H1 (cell line): ENCODE measurements around the gene APOL4. TPM values are rescaled to one million over a fixed set of nuclear protein-coding genes. Genes with fewer than 3 reads are reported as not detected.
A peak's percentile ranks its signal among the peaks of the same experiment; 100 is the strongest.

ENCODE experiments used
- CTCF ChIA-PET: fragments of 300-600 bp; sonication (Branson Sonifier 250); formaldehyde crosslinking; loops from one replicate; lab custom pipeline; 2021; ENCODE audit not compliant: partially characterized antibody; lab: Charles Lee
- POLR2A ChIA-PET: fragments of 300-600 bp; sonication (Branson Sonifier 250); formaldehyde crosslinking; loops from one replicate; lab custom pipeline; 2021; ENCODE audit warnings: inconsistent platforms; ENCODE audit not compliant: partially characterized antibody; lab: Charles Lee
- DNase-seq, 2 experiments: peaks; one replicate each; pipeline versions ENCODE4 v3.0.0 to v3.0.0-alpha.2; 2010 to 2022; ENCODE audit warnings: low spot score in 2 of 2, low read depth in 1 of 2, mixed read lengths in 1 of 2
- FAIRE-seq: peaks from 2 replicates; lab custom pipeline; 2011; peaks lifted over from hg19 to GRCh38; lab: Jason Lieb, UNC
- H2AFZ ChIP-seq: 2 replicates; pipeline ENCODE4 v1.8.1; 2012; ENCODE audit warnings: low read length, inconsistent platforms
- H2AK5ac ChIP-seq: 2 replicates; pipeline ENCODE4 v1.6.1; 2013; ENCODE audit warnings: low read depth, low read length
- H2BK120ac ChIP-seq: replicated peaks from 2 replicates; pipeline ENCODE3; 2013; ENCODE audit warnings: low read depth, low read length, inconsistent platforms
- H2BK12ac ChIP-seq: 2 replicates; pipeline ENCODE4 v1.6.1; 2013; ENCODE audit warnings: low read depth, low read length
- H2BK15ac ChIP-seq: 2 replicates; pipeline ENCODE4 v1.6.1; 2013; ENCODE audit warnings: low read length
- H2BK20ac ChIP-seq: 2 replicates; pipeline ENCODE4 v1.6.1; 2013; ENCODE audit warnings: low read length
- H2BK5ac ChIP-seq: 2 replicates; pipeline ENCODE4 v1.6.1; 2013; ENCODE audit warnings: low read depth, low read length
- H3K14ac ChIP-seq: 2 replicates; pipeline ENCODE4 v1.6.1; 2013; ENCODE audit warnings: inconsistent platforms; ENCODE audit not compliant: insufficient read length
- H3K18ac ChIP-seq: 2 replicates; pipeline ENCODE4 v1.6.1; 2013; ENCODE audit warnings: low read length; ENCODE audit errors: extremely low read depth
- H3K23ac ChIP-seq: 2 replicates; pipeline ENCODE4 v1.6.1; 2013; ENCODE audit warnings: inconsistent platforms; ENCODE audit not compliant: insufficient read length
- H3K23me2 ChIP-seq: 2 replicates; pipeline ENCODE4 v1.6.1; 2013; ENCODE audit warnings: low read depth, low read length
- H3K27ac ChIP-seq: 2 replicates; pipeline ENCODE4 v1.6.1; 2011; ENCODE audit warnings: low read depth, low read length, inconsistent platforms
- H3K27me3 ChIP-seq, 4 experiments: replicated peaks in 1 of 4; 1 replicate in 1 of 4; 2 replicates in 3 of 4; pipeline versions ENCODE4 v1.6.1 to v1.8.1; 2011 to 2013; ENCODE audit warnings: low read length in 3 of 4, mild to moderate bottlenecking in 3 of 4, inconsistent platforms in 2 of 4, mixed read lengths in 2 of 4, moderate library complexity in 1 of 4; ENCODE audit not compliant: control insufficient read depth in 3 of 4, insufficient read depth in 3 of 4; ENCODE audit errors: extremely low read depth in 1 of 4
- H3K36me3 ChIP-seq, 4 experiments: 2 replicates each; pipeline versions ENCODE4 v1.6.1 to v1.8.1; 2011 to 2013; ENCODE audit warnings: mild to moderate bottlenecking in 4 of 4, low read length in 3 of 4, moderate library complexity in 2 of 4, control low read depth in 1 of 4, inconsistent platforms in 1 of 4; ENCODE audit not compliant: insufficient read depth in 4 of 4, control insufficient read depth in 2 of 4
- H3K4ac ChIP-seq: replicated peaks from 2 replicates; pipeline ENCODE3; 2013; ENCODE audit warnings: low read length, low read depth, mixed read lengths, inconsistent platforms; ENCODE audit not compliant: insufficient read length
- H3K4me1 ChIP-seq, 4 experiments: replicated peaks in 1 of 4; 1 replicate in 1 of 4; 2 replicates in 3 of 4; pipeline versions ENCODE4 v1.6.1 to v1.8.1; 2011 to 2013; ENCODE audit warnings: low read length in 3 of 4, inconsistent platforms in 2 of 4, mixed read lengths in 1 of 4; ENCODE audit not compliant: insufficient read depth in 4 of 4, control insufficient read depth in 3 of 4
- H3K4me2 ChIP-seq, 2 experiments: 2 replicates each; pipeline versions ENCODE4 v1.6.1 to v1.8.1; 2011 to 2013; ENCODE audit warnings: low read depth in 2 of 2, low read length in 2 of 2, control low read depth in 1 of 2, inconsistent platforms in 1 of 2, mild to moderate bottlenecking in 1 of 2; ENCODE audit not compliant: insufficient read depth in 1 of 2
- H3K4me3 ChIP-seq, 4 experiments: fragments of 200-600, 300-600 bp in 1 of 4; sonication (generic), shearing (Covaris generic), sonication (Bioruptor Twin) in 1 of 4; 2 replicates each; pipeline versions ENCODE4 v1.5.1 to v1.8.1; 2011 to 2016; ENCODE audit warnings: low read length in 4 of 4, low read depth in 3 of 4, control low read depth in 2 of 4, inconsistent platforms in 2 of 4, mild to moderate bottlenecking in 2 of 4, mixed read lengths in 1 of 4, moderate library complexity in 1 of 4; ENCODE audit not compliant: insufficient read depth in 2 of 4; ENCODE audit errors: extremely low read depth in 1 of 4
- H3K56ac ChIP-seq: replicated peaks from 2 replicates; pipeline ENCODE3; 2013; ENCODE audit warnings: low read depth, mild to moderate bottlenecking, mixed read lengths, low read length, inconsistent platforms; ENCODE audit not compliant: insufficient read length
- H3K79me1 ChIP-seq: 2 replicates; pipeline ENCODE4 v1.6.1; 2013; ENCODE audit warnings: low read depth, low read length, control low read depth
- H3K79me2 ChIP-seq, 2 experiments: 2 replicates each; pipeline versions ENCODE4 v1.6.1 to v1.8.1; 2012 to 2013; ENCODE audit warnings: low read length in 2 of 2, mild to moderate bottlenecking in 2 of 2, inconsistent platforms in 1 of 2; ENCODE audit not compliant: insufficient read depth in 2 of 2, control insufficient read depth in 1 of 2
- H3K9ac ChIP-seq, 4 experiments: replicated peaks in 1 of 4; 1 replicate in 1 of 4; 2 replicates in 3 of 4; pipeline versions ENCODE4 v1.6.1 to v1.8.1; 2011 to 2013; ENCODE audit warnings: low read depth in 3 of 4, low read length in 3 of 4, control low read depth in 2 of 4, mild to moderate bottlenecking in 2 of 4, moderate library complexity in 2 of 4, inconsistent platforms in 1 of 4; ENCODE audit errors: extremely low read depth in 1 of 4
- H3K9me3 ChIP-seq, 2 experiments: 2 replicates each; pipeline versions ENCODE4 v1.6.1 to v1.8.1; 2012 to 2013; ENCODE audit warnings: mild to moderate bottlenecking in 2 of 2, moderate library complexity in 2 of 2, control low read depth in 1 of 2, inconsistent platforms in 1 of 2, low read depth in 1 of 2, low read length in 1 of 2, mixed read lengths in 1 of 2; ENCODE audit not compliant: insufficient read depth in 2 of 2
- H4K20me1 ChIP-seq, 2 experiments: replicated peaks in 1 of 2; 2 replicates each; pipeline versions ENCODE3 to v1.8.1; 2011 to 2013; ENCODE audit warnings: inconsistent platforms in 2 of 2, low read length in 2 of 2, mild to moderate bottlenecking in 1 of 2; ENCODE audit not compliant: insufficient read depth in 2 of 2, control insufficient read depth in 1 of 2
- H4K5ac ChIP-seq: 2 replicates; pipeline ENCODE4 v1.6.1; 2013; ENCODE audit warnings: low read length, low read depth, mixed read lengths, inconsistent platforms; ENCODE audit not compliant: insufficient read length
- H4K8ac ChIP-seq: 2 replicates; pipeline ENCODE4 v1.8.0; 2013; ENCODE audit warnings: mild to moderate bottlenecking, moderate library complexity, low read length, inconsistent platforms; ENCODE audit not compliant: insufficient read depth; ENCODE audit errors: extremely low read depth
- H4K91ac ChIP-seq: replicated peaks from 2 replicates; pipeline ENCODE3; 2013; ENCODE audit warnings: low read length, mixed read lengths, inconsistent platforms; ENCODE audit not compliant: insufficient read length
- BACH1 ChIP-seq: IDR thresholded peaks from 2 replicates; pipeline ENCODE4 v1.6.1; 2012; ENCODE audit warnings: low read length, improper control_type of control experiment
- CBX8 ChIP-seq: fragments of 300-800, 300-1000 bp; sonication (generic); IDR thresholded peaks from 2 replicates; pipeline ENCODE4 v1.7.1; 2016; ENCODE audit warnings: low read depth, low read length, borderline replicate concordance
- HDAC2 ChIP-seq, 2 experiments: fragments of 300-600 bp in 1 of 2; sonication (generic) in 1 of 2; IDR thresholded peaks; 2 replicates each; pipeline ENCODE4 v1.6.1; 2011 to 2012; ENCODE audit warnings: low read depth in 2 of 2, low read length in 2 of 2, mild to moderate bottlenecking in 2 of 2, moderate library complexity in 2 of 2, borderline replicate concordance in 1 of 2, inconsistent platforms in 1 of 2
- HDAC6 ChIP-seq: IDR thresholded peaks from one replicate; pipeline ENCODE4 v1.7.1; 2012; ENCODE audit warnings: low read depth, mild to moderate bottlenecking, inconsistent platforms, low read length, moderate library complexity
- KDM1A ChIP-seq: fragments of 200-600, 300-600 bp; sonication (generic); IDR thresholded peaks from 2 replicates; pipeline ENCODE4 v1.7.1; 2016; ENCODE audit warnings: mild to moderate bottlenecking, low read length, borderline replicate concordance
- KDM5A ChIP-seq: fragments of 200-600 bp; IDR thresholded peaks from 2 replicates; pipeline ENCODE4 v1.7.1; 2012; ENCODE audit warnings: mild to moderate bottlenecking, low read length, inconsistent platforms, mixed read lengths
- NANOG ChIP-seq: IDR thresholded peaks from 2 replicates; pipeline ENCODE4 v1.6.1; 2011; ENCODE audit warnings: low read length, low read depth, mild to moderate bottlenecking, inconsistent platforms; ENCODE audit not compliant: insufficient read depth, poor library complexity, severe bottlenecking
- SIX5 ChIP-seq: IDR thresholded peaks from 2 replicates; pipeline ENCODE4 v1.6.1; 2011; ENCODE audit warnings: mild to moderate bottlenecking, low read depth, low read length
- SP4 ChIP-seq: IDR thresholded peaks from 2 replicates; pipeline ENCODE4 v1.6.1; 2012; ENCODE audit warnings: low read length, inconsistent platforms
- SUZ12 ChIP-seq: fragments of 200-600 bp; sonication (generic); IDR thresholded peaks from 2 replicates; pipeline ENCODE4 v1.6.1; 2012; ENCODE audit warnings: mild to moderate bottlenecking, inconsistent platforms, low read length, moderate library complexity, mixed read lengths
- TAF1 ChIP-seq: IDR thresholded peaks from 2 replicates; pipeline ENCODE4 v1.6.1; 2011; ENCODE audit warnings: mild to moderate bottlenecking, low read depth, low read length
- TAF7 ChIP-seq: optimal IDR thresholded peaks from 2 replicates; pipeline ENCODE3; 2011; ENCODE audit warnings: low read depth, mild to moderate bottlenecking, inconsistent platforms, low read length, moderate library complexity, borderline replicate concordance
- WGBS, 2 experiments: shearing (Covaris generic) in 1 of 2; methylation state at CpG; one replicate each; pipeline versions ENCODE4 v1.1.6 to v1.1.7; 2013 to 2015; ENCODE audit warnings: low lambda C conversion rate in 2 of 2, mixed read lengths in 2 of 2, inconsistent platforms in 1 of 2, low coverage in 1 of 2, missing lambda C conversion rate in 1 of 2; ENCODE audit not compliant: insufficient replicate concordance in 2 of 2, insufficient coverage in 1 of 2, insufficient read length in 1 of 2; ENCODE audit errors: extremely low coverage in 1 of 2, missing lambda C conversion rate in 1 of 2; 5-methylcytosine and 5-hydroxymethylcytosine counted together
- polyA plus RNA-seq, 7 experiments: library from polyadenylated mRNA; depleted of rRNA in 3 of 7; stranded (reverse) in 5 of 7; unstranded in 2 of 7; fragments of >200 nt in 5 of 7; fragments of 200-250 nt in 2 of 7; gene quantifications; 1 replicate in 5 of 7; 2 replicates in 1 of 7; 4 replicates in 1 of 7; pipeline versions ENCODE4 v1.2.1 to v1.2.3, GENCODE V29; 2011 to 2013; ENCODE audit warnings: missing spikeins in 2 of 7, mixed read lengths in 2 of 7
- total RNA-seq: library from RNA; stranded (reverse); fragmentation: NEBNext Ultra II Directional; extraction: Animal tissue kit (Norgen Biotek cat#: 25700); gene quantifications from 2 replicates; pipeline ENCODE4 v1.2.1, GENCODE V29; 2021

Gene APOL4
- total and polyA plus RNA-seq, 2 of the 8 experiments (the other 6 are each of a cell fraction or from before 2014, with no cell fraction given): 0.02 TPM; not detected in 1

DNA sequence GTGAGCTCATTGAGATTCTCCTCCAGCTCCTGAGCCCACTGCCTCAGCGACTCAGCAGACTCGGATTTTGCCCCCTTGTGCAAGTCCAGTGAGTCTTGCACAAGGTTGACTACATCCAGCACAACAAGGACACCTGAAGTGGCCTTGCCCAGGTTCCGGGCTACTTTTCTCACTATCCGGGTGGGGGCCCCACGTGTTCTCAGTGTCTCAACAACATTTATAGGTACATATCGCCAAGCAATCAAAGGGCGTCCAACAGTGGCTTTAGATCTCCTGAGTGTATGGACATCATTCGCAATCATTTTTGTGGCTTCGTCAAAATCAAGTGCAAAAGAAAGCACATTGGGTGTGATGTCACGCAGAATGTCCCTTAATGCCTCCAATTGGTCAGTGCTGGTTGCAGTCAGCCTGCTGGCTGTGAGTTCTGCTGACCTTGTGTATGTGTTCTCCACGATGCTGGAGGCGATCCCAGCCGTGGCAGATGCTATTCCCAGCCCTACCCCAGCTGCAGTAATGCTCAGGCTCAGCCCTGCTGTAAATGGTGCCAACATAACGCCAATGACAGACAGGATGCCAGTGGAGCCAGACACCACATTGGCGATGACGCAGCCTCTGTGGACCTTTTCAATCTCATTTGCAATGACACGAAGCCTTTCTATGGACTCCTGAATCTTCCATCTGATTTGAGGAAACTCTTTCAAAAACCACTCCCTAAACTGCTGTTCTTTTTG, 10.3 kb downstream of the APOL4 start:
- Histone ChIP-seq H3K4me2 (no peak overlapping the region), H3K4me1 (peaks cover 0 to 5% (median 4%) of the 10 kb centered on the region in 4 experiments; a peak in 3 of 7 replicates), H2BK5ac (no peak overlapping the region; the same call in 1 of the 2 replicates), H2BK15ac (no peak overlapping the region), H3K14ac (no peak overlapping the region), H4K20me1 (no peaks in the 10 kb centered on the region), H3K27me3 (no peaks in the 10 kb centered on the region), H3K79me2 (no peaks in the 10 kb centered on the region), H4K8ac (no peak overlapping the region), H3K23ac (no peak overlapping the region), H4K5ac (no peak overlapping the region), H2AK5ac (no peak overlapping the region; the same call in 1 of the 2 replicates), H2AFZ (no peak overlapping the region), H3K56ac (no peak overlapping the region), H2BK120ac (peak overlapping the region; percentile 43), H3K4ac (no peak overlapping the region), H3K23me2 (no peaks in the 10 kb centered on the region), H3K4me3 (no peak overlapping the region), H4K91ac (peak overlapping the region; percentile 80), H3K18ac (no peak overlapping the region), H3K9ac (no peak overlapping the region), H3K36me3 (no peaks in the 10 kb centered on the region), H2BK12ac (peak overlapping the region; percentile 60; the same call in 1 of the 2 replicates), H2BK20ac (peak overlapping the region; percentile 29; the same call in 1 of the 2 replicates), H3K79me1 (no peaks in the 10 kb centered on the region), H3K27ac (no peak overlapping the region), H3K9me3 (peaks cover 4% of the 10 kb centered on the region in 2 experiments; a peak in 2 of 4 replicates)
- 77% methylated on average over 17 of the region's 17 CpGs; no CpG with 5 or more reads in 1 of the 2 experiments for WGBS, 2 experiments
- POLR2A ChIA-PET: interaction anchor here (0.6 kb wide), 1 partner anchor 155 kb away, joined by 3 read pairs; no protein-coding TSS in a partner anchor
- CTCF ChIA-PET: interaction anchor here (0.7 to 1.5 kb wide), 5 partner anchors 10 to 117 kb away, joined by 3 to 4 read pairs (median 4); no protein-coding TSS in a partner anchor
- FAIRE-seq (no peak), DNase-seq (no peak)
- no peak for TF ChIP-seq HDAC6
- no peak for TF ChIP-seq KDM1A
- no peak for TF ChIP-seq TAF1
- no peak for TF ChIP-seq CBX8
- TF ChIP-seq SP4: no peak
- no peak for TF ChIP-seq TAF7
- TF ChIP-seq KDM5A: no peak
- no peak for TF ChIP-seq SIX5
- TF ChIP-seq NANOG: no peak
- no peak for TF ChIP-seq SUZ12
- TF ChIP-seq HDAC2 (IDR thresholded peaks at IDR 0.05; ENCODE audit: borderline replicate concordance in 1 of 2, low read depth in 2 of 2, low read length in 2 of 2): no peak
- TF ChIP-seq BACH1: no peak
